ENCODE measurements around the gene PEX7.
"Not testable (repeated sequence)": the region's sequence is repeated elsewhere in the genome, so short reads cannot be mapped to it uniquely, and the experiment has no call there.

The PEX7 gene

GRCh38 chr6:136791296-136792094, 30.9 kb upstream of the PEX7 start:
- peak; percentile 38 for DNase-seq

DNA sequence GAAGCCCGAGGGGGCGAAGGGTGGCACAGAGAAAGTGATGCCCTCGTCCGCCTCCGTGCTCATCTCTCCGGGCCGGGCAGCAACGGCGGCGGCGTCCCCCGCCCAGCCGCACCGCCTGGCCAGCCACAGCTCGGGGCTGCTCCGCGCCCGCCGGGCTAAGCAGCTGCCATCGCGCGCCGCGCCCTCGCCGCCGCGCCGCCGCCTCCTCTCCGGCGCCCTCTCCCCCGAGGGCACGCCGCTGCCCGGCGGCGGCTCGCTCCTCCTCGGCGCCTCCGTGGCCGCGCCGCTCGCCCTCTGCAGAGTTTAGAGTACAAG, 30.3 kb upstream of the PEX7 start:
- DNase-seq, result no peak

DNA sequence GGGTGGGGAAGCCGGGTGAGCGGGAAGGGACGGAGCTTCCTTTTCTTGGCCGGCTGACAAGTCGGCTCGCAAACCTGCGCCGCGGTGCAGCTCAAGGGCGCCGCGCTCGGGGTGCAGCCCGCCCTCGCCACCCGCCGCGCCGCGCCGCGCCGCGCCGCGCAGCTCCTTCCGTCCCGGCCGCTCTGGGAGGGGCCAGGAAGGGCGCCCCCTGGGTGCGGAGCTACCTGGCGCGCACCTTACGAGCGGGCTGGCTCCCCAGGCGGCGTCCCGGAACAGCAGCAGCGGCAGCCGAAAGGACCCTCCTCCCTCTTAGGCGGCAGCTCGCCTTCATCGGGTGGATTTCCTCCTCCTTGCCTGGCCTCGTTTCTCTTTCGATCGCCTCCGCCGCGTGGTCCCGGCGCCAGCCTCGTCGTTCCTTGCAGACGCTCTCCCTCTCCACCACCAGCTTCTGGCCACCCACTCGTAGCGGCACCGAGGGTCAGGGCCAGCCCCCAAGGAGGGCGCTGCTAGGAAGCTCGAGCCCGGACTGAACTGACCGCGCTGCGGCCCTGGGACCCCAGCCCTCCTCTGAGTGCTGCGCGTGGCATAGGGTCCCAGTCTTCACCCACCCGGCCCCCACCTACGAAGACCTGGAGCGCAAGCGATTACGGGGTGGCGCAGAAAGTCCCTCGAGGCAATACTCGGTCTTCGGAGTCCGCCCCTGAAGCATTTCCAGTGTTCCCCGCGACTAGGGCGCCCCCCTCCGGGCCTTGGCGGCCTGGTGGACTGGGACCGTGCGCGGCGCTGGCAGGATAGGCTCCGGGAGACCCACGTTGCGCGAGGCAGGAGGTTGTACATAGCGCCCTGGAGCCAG, 29.8 kb upstream of the PEX7 start, which contains the start of gene MAP3K5:
TSS of gene MAP3K5 (minus strand) at position 68 of the 853 bp plus-strand sequence. CDS start 320 bp downstream, outside the sequence.
- peak; percentile 93 for DNase-seq

DNA sequence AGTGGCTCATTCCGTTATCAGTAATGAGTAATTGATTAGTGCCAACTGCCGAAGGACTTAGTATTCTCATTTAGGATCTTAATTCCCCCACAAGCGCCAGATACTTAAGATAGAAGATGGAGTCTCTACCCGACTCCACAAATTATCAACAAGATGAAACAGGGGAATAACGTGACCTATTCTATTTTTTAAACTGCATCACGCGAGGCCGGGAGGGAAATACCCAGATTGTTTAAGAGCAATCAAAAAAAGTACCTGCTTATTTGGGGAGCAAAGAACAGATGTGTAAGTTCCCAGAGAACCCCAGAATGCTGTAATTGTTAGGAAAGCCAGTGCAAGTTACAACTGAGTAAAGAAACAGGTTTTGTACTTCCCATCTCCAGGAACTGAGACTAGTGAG, 29.0 kb upstream of the PEX7 start:
- DNase-seq, result no peak

DNA sequence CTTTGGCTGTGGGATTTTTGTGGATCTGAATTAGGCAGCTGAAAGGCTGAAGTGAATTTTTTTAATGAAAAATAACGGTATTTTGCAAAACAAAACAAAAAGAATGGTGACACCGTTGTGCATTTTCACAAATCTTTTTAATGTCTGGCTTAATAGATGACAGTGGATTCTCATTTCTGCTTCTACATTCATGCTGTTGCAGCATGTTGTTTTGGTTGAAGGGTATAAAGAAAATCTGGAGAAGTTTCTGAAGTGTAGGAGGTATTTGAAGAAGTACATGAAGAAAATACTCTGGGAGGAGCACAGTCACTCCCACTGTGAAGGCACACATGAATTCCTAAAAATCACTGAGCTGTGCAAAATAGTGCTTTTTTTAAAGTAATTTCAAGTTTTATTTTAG, 27.0 kb upstream of the PEX7 start:
- no peak for DNase-seq

DNA sequence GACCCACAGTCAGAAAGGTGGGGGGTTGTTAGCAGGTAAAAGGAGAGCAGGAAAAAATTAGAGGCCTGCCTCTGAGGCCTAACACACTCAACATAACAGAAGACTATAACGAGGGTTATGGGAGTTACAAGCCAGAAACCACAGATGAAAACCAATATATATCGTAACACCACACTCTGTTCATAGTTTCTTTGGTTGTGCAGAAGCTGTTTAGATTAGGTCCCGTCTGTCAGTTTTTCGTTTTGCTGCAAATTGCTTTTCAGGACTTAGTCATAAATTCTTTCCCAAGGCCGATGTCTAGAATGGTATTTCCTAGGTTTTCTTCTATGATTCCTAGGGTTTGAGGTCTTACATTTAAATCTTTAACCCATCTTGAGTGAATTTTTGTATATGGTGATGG, 26.4 kb upstream of the PEX7 start:
- no peak for DNase-seq

- DNase-seq, result no peak
Measured at GRCh38 chr6:136798044-136798443, 24.3 kb upstream of the PEX7 start.

DNA sequence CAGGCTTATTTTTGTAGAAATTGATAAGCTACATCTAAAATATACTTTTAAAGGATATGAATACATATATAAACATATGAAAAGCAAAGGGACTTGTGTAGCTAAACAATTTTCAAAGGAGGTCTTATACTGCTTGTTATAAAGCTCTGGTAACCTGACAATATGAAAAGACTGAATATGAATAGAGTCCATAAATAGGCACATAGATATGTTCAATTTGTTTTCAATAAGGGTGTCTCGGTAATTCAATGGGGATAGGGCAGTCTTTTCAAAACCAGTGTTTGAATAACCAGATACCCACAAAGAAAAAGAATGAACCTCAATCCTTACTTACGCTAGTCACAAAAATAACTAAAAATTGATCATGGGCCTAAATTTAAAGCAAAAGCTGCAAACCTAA, 20.8 kb upstream of the PEX7 start:
- no peak for DNase-seq

DNA sequence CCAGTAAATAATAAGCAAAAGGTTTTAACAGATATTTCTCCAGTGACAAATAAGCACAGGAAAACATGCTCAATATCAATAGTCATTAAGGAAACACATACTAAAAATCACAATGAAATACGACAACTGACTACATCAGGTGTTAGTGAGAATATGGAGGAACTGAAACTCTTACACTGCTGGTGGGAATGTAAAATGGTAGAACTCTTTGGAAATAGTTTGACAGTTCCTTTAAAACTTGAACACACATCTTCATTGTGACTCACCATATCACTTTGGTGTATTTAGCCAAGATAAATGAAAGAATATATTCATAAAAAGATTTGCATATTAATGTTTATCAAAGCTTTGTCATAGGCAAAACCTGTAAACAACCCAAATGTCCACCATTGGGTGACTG, 18.8 kb upstream of the PEX7 start:
- no peak for DNase-seq

DNA sequence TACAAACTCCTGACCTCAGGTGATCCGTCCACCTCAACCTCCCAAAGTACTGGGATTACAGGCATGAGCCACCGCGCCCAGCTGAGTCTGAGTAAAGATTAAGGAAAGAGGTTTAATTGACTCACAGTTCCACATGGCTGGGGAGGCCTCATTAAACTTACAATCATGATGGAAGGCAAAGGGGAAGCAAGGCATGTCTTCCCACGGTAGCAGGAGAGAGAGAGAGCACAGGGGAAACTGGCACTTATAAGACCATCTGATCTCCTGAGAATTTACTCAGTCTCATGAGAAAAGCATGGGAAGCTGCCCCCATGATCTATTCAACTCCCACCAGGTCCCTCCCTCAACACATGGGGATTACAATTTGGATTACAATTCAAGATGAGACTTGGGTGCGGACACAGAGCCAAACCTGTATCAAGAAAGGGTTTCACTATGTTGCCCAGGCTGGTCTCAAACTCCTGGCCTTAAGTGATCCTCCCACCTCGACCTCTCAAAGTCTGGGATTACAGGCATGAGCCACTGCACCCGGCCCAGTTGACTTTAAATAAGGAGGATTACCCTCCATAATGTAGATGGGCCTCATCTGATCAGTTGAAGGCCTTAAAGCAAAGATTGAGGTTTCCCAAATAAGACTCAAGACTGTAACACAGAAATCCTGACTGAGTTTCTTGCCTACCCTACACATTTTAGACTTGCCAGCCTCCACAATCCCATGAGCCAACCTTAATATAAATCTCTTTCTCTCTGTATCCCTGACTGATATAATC, 13.1 kb upstream of the PEX7 start:
- DNase-seq, result no peak

- no peak for DNase-seq
Measured at GRCh38 chr6:136811272-136811671, 11.1 kb upstream of the PEX7 start.

- no peak for DNase-seq
Measured at GRCh38 chr6:136812174-136812573, 10.2 kb upstream of the PEX7 start.

DNA sequence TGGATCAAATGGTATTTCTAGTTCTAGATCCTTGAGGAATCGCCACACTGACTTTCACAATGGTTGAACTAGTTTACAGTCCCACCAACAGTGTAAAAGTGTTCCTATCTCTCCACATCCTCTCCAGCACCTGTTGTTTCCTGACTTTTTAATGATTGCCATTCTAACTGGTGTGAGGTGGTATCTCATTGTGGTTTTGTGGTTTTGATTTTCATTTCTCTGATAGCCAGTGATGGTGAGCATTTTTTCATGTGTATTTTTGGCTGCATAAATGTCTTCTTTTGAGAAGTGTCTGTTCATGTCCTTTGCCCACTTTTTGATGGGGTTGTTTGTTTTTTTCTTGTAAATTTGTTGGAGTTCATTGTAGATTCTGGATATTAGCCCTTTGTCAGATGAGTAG, 6.8 kb upstream of the PEX7 start:
- not testable (repeated sequence) for DNase-seq

DNA sequence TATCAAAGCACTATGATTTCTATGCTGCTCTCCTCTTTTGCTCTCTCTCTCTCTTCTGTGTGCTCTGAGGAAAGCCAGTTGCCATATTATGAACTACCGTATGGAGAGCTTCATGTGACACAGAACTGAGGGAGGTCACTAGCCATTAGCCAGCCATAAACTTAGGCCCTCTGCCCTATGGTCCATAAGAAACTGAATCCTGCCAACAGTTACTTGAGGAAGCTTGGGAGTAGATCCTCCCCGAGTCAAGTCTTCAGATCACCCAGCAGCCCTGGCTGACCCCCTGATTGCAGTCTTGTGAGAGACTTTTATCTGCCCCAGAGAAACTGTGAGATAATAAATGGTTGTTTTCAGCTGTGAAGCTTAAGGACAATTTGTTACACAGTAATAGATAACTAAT, 5.7 kb upstream of the PEX7 start:
- DNase-seq, result no peak

DNA sequence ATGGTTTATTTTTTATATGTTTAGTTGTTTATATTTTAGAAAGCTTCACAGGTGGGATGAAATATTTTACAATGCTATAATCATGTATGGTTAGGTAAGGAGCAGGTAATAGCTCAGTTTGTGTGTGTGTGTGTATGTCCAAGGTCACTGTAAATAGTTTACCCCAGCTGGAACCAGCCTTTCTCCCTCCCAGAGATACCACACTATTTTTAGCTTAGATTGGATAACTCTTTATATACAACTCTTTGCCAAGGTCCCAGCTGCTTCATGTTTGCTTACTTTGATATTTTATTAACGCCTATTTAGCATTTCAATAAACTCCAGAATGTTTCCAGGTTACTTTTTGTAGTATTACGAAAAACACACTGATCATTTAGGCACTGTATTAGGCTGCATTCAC, 1.8 kb upstream of the PEX7 start:
- no peak for DNase-seq

DNA sequence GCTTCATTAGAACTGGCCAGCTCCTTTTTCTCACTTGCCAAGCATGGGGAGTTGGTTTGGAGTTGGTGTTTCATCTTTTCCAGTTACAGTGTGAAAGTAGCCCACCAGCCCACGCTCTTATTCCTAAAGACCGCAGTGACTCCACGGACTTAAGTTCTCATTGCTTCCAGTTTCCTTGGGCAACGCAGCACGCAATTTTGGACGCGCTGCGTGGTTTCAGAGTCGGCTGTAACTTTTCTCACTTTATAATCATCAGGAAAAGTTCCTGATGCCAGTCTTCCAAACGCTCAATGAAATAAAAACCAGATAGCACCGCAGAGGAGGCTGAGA, 381 bp upstream of the PEX7 start:
- peak; percentile 5 for DNase-seq

- DNase-seq, result no peak
Measured at GRCh38 chr6:136823128-136823660, 802 bp downstream of the PEX7 start.

DNA sequence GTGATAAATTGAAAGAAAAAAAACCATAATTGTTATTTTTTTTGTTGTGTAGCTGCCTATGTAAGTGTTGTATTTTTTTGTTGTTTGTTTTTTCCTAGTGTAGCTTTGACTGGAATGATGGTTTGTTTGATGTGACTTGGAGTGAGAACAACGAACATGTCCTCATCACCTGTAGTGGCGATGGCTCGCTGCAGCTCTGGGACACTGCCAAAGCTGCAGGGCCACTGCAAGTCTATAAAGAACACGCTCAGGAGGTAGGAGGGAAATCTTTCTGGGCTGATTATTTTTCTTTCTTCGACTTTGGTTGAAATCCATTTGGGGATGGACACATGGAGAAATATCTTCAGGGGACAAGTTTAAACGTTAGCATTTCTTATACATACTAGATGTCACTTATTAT, 3.8 kb downstream of the PEX7 start:
- no peak for DNase-seq

GRCh38 chr6:136831873-136832562, 9.6 kb downstream of the PEX7 start:
- DNase-seq, result no peak

- DNase-seq, result no peak
Measured at GRCh38 chr6:136840276-136841001, 18.0 kb downstream of the PEX7 start.

- no peak for DNase-seq
Measured at GRCh38 chr6:136843210-136843609, 20.8 kb downstream of the PEX7 start.

GRCh38 chr6:136846046-136846445, 23.7 kb downstream of the PEX7 start:
- peak; percentile 5 for DNase-seq

Data from activated gamma-delta T cell treated with Interleukin-2 at 50 U/mL for 16 hours (primary cell).